Measurements from ENCODE around the gene KRTAP19-7. TPM values are rescaled to one million over a fixed set of nuclear protein-coding genes. Genes with fewer than 3 reads are reported as not detected.

Gene KRTAP19-7, protein sequence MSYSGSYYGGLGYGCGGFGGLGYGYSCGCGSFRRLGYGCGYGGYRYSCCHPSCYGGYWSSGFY
- not detected for total RNA-seq

DNA sequence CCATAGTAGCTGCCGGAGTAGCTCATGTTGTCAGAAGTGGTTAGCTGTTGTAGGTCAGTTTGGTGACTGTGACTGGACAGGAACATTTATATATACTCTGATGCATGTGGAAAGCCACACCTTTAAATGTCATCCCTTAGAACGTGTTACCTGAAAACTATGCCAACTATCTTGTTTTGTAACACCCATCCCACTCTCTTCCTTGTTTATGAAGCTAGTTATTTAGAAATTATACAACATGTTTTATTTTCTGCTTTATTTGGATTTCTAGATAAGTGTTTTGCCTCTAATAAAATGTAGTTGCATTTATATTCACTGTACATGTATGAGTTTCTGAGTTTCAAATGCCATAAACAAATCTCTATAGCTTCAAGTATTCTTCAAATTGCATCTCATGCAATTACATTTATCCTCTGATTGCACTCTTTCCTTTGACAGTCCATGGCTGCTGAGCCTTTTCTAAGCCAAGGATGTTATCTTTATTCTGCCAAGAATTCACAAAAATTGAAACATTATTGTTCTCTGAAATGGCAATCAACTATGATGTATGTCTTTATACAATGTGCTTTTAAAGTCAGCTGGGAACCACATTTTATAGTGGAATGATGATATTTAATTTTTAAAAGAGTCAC, at the start of gene KRTAP19-7:
Gene KRTAP19-7, minus strand, starts transcription at position 51 of the 632 bp plus-strand sequence. Its CDS starts 25 bp downstream, at position 26.
- Mint-ChIP-seq H3K4me3 (no peak within 1 kb of the TSS), H3K27me3 (no peaks in the 10 kb centered on the region), H3K9me3 (no peaks in the 10 kb centered on the region), H3K27ac (no peak within 1 kb of the TSS), H3K36me3 (ENCODE audit: low read depth) (no peaks in the 10 kb centered on the region), H3K4me1 (ENCODE audit: low read depth) (no peaks in the 10 kb centered on the region)
- intact Hi-C loops (cut with micrococcal nuclease), result no loop called here
- DNase-seq, result no peak
- CTCF ChIA-PET, result no interaction called here
- ATAC-seq, result no peak
- TF ChIP-seq, protein P1, sequence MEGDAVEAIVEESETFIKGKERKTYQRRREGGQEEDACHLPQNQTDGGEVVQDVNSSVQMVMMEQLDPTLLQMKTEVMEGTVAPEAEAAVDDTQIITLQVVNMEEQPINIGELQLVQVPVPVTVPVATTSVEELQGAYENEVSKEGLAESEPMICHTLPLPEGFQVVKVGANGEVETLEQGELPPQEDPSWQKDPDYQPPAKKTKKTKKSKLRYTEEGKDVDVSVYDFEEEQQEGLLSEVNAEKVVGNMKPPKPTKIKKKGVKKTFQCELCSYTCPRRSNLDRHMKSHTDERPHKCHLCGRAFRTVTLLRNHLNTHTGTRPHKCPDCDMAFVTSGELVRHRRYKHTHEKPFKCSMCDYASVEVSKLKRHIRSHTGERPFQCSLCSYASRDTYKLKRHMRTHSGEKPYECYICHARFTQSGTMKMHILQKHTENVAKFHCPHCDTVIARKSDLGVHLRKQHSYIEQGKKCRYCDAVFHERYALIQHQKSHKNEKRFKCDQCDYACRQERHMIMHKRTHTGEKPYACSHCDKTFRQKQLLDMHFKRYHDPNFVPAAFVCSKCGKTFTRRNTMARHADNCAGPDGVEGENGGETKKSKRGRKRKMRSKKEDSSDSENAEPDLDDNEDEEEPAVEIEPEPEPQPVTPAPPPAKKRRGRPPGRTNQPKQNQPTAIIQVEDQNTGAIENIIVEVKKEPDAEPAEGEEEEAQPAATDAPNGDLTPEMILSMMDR (IDR thresholded peaks at IDR 0.05), result no peak
- POLR2A ChIA-PET, result no interaction called here

DNA sequence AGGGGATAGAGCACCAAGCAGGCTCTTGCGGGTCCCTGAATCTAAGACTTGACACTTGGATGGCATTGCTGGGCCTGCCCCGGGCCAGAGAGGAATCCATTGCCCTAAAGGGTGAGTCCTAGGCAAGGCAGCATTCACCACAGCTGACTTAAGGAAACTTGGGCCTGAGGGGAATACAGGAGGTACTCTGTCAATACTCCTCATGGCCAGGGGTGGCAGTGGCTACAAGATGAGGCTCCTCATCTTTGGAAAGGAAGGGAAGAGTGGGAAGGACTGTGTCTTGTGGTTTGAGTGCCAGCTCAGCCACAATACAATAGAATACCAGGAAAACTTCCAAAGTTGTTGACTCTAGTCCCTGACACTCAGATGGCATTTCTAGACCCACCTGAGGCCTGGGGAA, 44.9 kb upstream of the KRTAP19-7 start:
- H3K27me3 Mint-ChIP-seq, result peaks cover 1% of the 10 kb centered on the region
- peaks cover 2% of the 10 kb centered on the region for H3K9me3 Mint-ChIP-seq
- DNase-seq (no peak), ATAC-seq (no peak)
- POLR2A ChIA-PET, result no interaction called here
- intact Hi-C loops (cut with micrococcal nuclease), result no loop called here
- no peaks in the 10 kb centered on the region for H3K4me1 Mint-ChIP-seq (ENCODE audit: low read depth)
- CTCF ChIA-PET, result interaction anchor here (0.8 kb wide), 1 partner anchor 15 kb away, joined by 3 read pairs; the partner anchor contains the start of gene KRTAP20-4
- H3K27ac Mint-ChIP-seq, result no peak overlapping the region
- H3K4me3 Mint-ChIP-seq, result no peak overlapping the region
- no peaks in the 10 kb centered on the region for H3K36me3 Mint-ChIP-seq (ENCODE audit: low read depth)
- TF ChIP-seq, protein P1 (IDR thresholded peaks at IDR 0.05), result no peak

DNA sequence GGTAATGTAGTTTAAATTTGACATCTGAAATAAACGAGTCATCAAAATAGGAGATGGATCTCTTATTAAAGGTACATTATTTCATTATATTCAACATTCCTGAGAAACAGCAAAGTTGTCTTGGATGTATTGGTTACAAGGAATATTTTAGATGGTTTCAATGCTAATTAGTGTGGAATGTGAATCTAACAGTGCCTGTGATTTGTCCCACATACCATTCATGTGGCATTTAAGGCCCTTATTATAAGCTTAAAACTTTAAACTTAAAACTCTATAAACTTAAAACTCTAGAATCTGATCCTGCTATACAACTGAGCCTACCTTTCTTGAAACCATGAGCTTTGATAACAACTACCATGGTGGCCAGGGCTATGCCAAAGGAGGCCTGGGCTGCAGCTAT, 39.7 kb upstream of the KRTAP19-7 start, which contains the start of gene KRTAP22-1:
Gene KRTAP22-1, plus strand, starts transcription at position 301 of the 400 bp plus-strand sequence.
- no peaks in the 10 kb centered on the region for H3K27me3 Mint-ChIP-seq

DNA sequence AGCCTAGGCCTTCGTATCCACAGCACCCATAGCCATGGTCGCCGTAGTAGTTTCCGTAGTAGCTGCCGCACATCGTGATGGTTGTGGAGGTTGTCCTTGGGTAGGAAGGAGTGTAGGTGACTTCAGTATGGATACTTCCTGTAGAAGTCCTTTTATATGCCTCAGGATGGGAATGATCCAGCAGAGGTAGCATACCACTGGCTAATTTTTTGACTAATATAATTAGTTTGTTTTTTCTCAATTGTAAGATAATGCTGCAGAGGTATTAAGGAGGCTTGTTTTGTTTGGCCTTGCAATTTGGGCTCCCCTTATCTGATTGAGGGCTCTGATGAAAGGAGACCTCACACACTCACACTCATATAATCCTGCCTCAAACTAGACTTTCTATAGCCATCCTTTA, 37.7 kb upstream of the KRTAP19-7 start, which contains the start of gene KRTAP6-2:
Gene KRTAP6-2, minus strand, starts transcription at position 101 of the 400 bp plus-strand sequence. Its CDS starts 28 bp downstream, at position 73.
- TF ChIP-seq, protein P1 (IDR thresholded peaks at IDR 0.05), result no peak
- no peaks in the 10 kb centered on the region for H3K36me3 Mint-ChIP-seq (ENCODE audit: low read depth)
- no peak within 1 kb of the TSS for H3K27ac Mint-ChIP-seq

More for the DNA sequence above, 39.7 kb upstream of the KRTAP19-7 start, which contains the start of gene KRTAP22-1:
- Mint-ChIP-seq H3K4me1 (ENCODE audit: low read depth) (no peaks in the 10 kb centered on the region), H3K4me3 (no peak within 1 kb of the TSS), H3K27ac (no peak within 1 kb of the TSS), H3K36me3 (ENCODE audit: low read depth) (no peaks in the 10 kb centered on the region), H3K9me3 (peaks cover 2% of the 10 kb centered on the region)
- DNase-seq (no peak), ATAC-seq (no peak)
- TF ChIP-seq, protein P1 (IDR thresholded peaks at IDR 0.05), result no peak
- intact Hi-C loops (cut with micrococcal nuclease), result no loop called here
- POLR2A ChIA-PET, result interaction anchor here (0.5 kb wide), 1 partner anchor 9 kb away, joined by 3 read pairs; no protein-coding TSS in a partner anchor
- CTCF ChIA-PET, result no interaction called here

DNA sequence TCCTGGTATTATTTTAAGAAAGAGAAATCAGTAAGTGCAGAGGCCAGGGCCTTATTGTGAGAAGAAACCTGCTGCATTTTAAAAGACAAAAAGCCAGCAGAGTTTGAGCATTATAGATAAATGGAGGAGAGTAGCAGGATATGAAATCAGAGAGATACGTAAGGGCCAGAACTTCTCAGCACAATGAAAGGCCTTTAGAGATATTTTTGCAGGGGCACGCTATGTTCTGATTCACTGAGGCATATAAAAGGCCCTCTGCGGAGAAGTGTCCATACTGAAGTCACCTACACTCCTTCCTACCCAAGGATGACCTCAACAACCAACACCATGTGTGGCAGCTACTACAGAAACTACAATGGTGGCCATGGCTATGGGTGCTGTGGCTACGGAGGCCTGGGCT, 31.0 kb upstream of the KRTAP19-7 start, which contains the start of gene KRTAP6-3:
Gene KRTAP6-3, plus strand, starts transcription at position 301 of the 400 bp plus-strand sequence. Its CDS starts 6 bp downstream, at position 307.
- Mint-ChIP-seq H3K27me3 (no peaks in the 10 kb centered on the region), H3K27ac (no peak within 1 kb of the TSS), H3K4me3 (no peak within 1 kb of the TSS), H3K9me3 (no peaks in the 10 kb centered on the region), H3K4me1 (ENCODE audit: low read depth) (no peaks in the 10 kb centered on the region), H3K36me3 (ENCODE audit: low read depth) (no peaks in the 10 kb centered on the region)
- TF ChIP-seq, protein P1 (IDR thresholded peaks at IDR 0.05), result no peak
- DNase-seq (no peak), ATAC-seq (no peak)
- CTCF ChIA-PET, result no interaction called here
- intact Hi-C loops (cut with micrococcal nuclease), result no loop called here
- POLR2A ChIA-PET, result no interaction called here

More for the DNA sequence above, 37.7 kb upstream of the KRTAP19-7 start, which contains the start of gene KRTAP6-2:
- H3K27me3 Mint-ChIP-seq, result no peaks in the 10 kb centered on the region
- DNase-seq (no peak), ATAC-seq (no peak)
- intact Hi-C loops (cut with micrococcal nuclease), result no loop called here
- POLR2A ChIA-PET, result no interaction called here
- no peak within 1 kb of the TSS for H3K4me3 Mint-ChIP-seq
- peaks cover 2% of the 10 kb centered on the region for H3K9me3 Mint-ChIP-seq
- H3K4me1 Mint-ChIP-seq (ENCODE audit: low read depth), result no peaks in the 10 kb centered on the region
- CTCF ChIA-PET, result no interaction called here

Data from activated CD8-positive, alpha-beta T cell treated with anti-CD3 and anti-CD28 coated beads for 36 hours (primary cell).